H9 (cell line): ENCODE measurements around the gene M6PR. TPM values are rescaled to one million over a fixed set of nuclear protein-coding genes. Genes with fewer than 3 reads are reported as not detected.

Source experiments
- DNase-seq: peaks from one replicate; pipeline ENCODE4 v3.0.0-alpha.2; 2017
- H2AFZ ChIP-seq: one replicate; pipeline ENCODE4 v1.6.1; 2013; ENCODE audit warnings: mild to moderate bottlenecking, low read length, control low read depth, moderate library complexity
- H2AK5ac ChIP-seq: 2 replicates; pipeline ENCODE4 v1.6.1; 2013; ENCODE audit warnings: low read length, control low read depth, mixed read lengths; ENCODE audit not compliant: insufficient read length
- H2BK120ac ChIP-seq: one replicate; pipeline ENCODE4 v1.6.1; 2013; ENCODE audit warnings: low read depth, mild to moderate bottlenecking, low read length, control low read depth, inconsistent platforms; ENCODE audit not compliant: poor library complexity, severe bottlenecking
- H2BK12ac ChIP-seq: 2 replicates; pipeline ENCODE4 v1.6.1; 2013; ENCODE audit warnings: low read length, control low read depth, mixed read lengths, low read depth; ENCODE audit not compliant: insufficient read length
- H2BK15ac ChIP-seq: 2 replicates; pipeline ENCODE4 v1.6.1; 2013; ENCODE audit warnings: low read depth, low read length, control low read depth
- H2BK20ac ChIP-seq: one replicate; pipeline ENCODE4 v1.6.1; 2013; ENCODE audit warnings: low read depth, mild to moderate bottlenecking, low read length, control low read depth, inconsistent platforms; ENCODE audit not compliant: poor library complexity, severe bottlenecking
- H2BK5ac ChIP-seq: 2 replicates; pipeline ENCODE4 v1.6.1; 2013; ENCODE audit warnings: low read length, control low read depth, mixed read lengths; ENCODE audit not compliant: insufficient read length
- H3K14ac ChIP-seq: 2 replicates; pipeline ENCODE4 v1.6.1; 2013; ENCODE audit warnings: low read length, control low read depth; ENCODE audit not compliant: insufficient read depth
- H3K18ac ChIP-seq: 2 replicates; pipeline ENCODE4 v1.6.1; 2013; ENCODE audit warnings: low read depth, mild to moderate bottlenecking, mixed read lengths, low read length, control low read depth; ENCODE audit not compliant: insufficient read length
- H3K23ac ChIP-seq: 2 replicates; pipeline ENCODE4 v1.6.1; 2013; ENCODE audit warnings: low read length, control low read depth, mixed read lengths, low read depth; ENCODE audit not compliant: insufficient read length
- H3K23me2 ChIP-seq: 2 replicates; pipeline ENCODE4 v1.6.1; 2013; ENCODE audit warnings: low read depth, mild to moderate bottlenecking, mixed read lengths, low read length, control low read depth; ENCODE audit not compliant: insufficient read length, poor library complexity, severe bottlenecking
- H3K27ac ChIP-seq: 2 replicates; pipeline ENCODE4 v1.5.1; 2013; ENCODE audit warnings: low read length, control low read depth, mixed read lengths, low read depth; ENCODE audit not compliant: insufficient read length
- H3K27me3 ChIP-seq: 2 replicates; pipeline ENCODE4 v1.6.1; 2013; ENCODE audit warnings: low read length, control low read depth, inconsistent platforms; ENCODE audit not compliant: insufficient read depth
- H3K4ac ChIP-seq: 2 replicates; pipeline ENCODE4 v1.6.1; 2013; ENCODE audit warnings: low read depth, mild to moderate bottlenecking, control low read depth, inconsistent platforms, low read length, moderate library complexity
- H3K4me1 ChIP-seq: 2 replicates; pipeline ENCODE4 v1.6.1; 2013; ENCODE audit warnings: low read length, control low read depth, inconsistent platforms; ENCODE audit not compliant: insufficient read depth
- H3K4me2 ChIP-seq: 2 replicates; pipeline ENCODE4 v1.6.1; 2013; ENCODE audit warnings: low read length, control low read depth, mixed read lengths; ENCODE audit not compliant: insufficient read length, insufficient read depth
- H3K56ac ChIP-seq: 2 replicates; pipeline ENCODE4 v1.6.1; 2013; ENCODE audit warnings: low read depth, mild to moderate bottlenecking, mixed read lengths, low read length, control low read depth; ENCODE audit not compliant: insufficient read length
- H3K79me1 ChIP-seq: 2 replicates; pipeline ENCODE4 v1.6.1; 2013; ENCODE audit warnings: low read depth, mild to moderate bottlenecking, moderate library complexity, low read length, control low read depth, inconsistent platforms; ENCODE audit not compliant: insufficient read depth, poor library complexity, severe bottlenecking
- H3K79me2 ChIP-seq: 2 replicates; pipeline ENCODE4 v1.6.1; 2013; ENCODE audit warnings: low read length, control low read depth, inconsistent platforms; ENCODE audit not compliant: insufficient read depth
- H3K9ac ChIP-seq: 2 replicates; pipeline ENCODE4 v1.6.1; 2013; ENCODE audit warnings: low read length, control low read depth, mixed read lengths; ENCODE audit not compliant: insufficient read length; ENCODE audit errors: extremely low read depth
- H3K9me3 ChIP-seq: one replicate; pipeline ENCODE4 v1.6.1; 2013; ENCODE audit warnings: low read depth, low read length, inconsistent platforms; ENCODE audit not compliant: control insufficient read depth
- H3T11ph ChIP-seq: one replicate; pipeline ENCODE4 v1.6.1; 2013; ENCODE audit warnings: mild to moderate bottlenecking, low read length, control low read depth, inconsistent platforms
- H4K20me1 ChIP-seq: one replicate; pipeline ENCODE4 v1.6.1; 2013; ENCODE audit not compliant: control insufficient read depth, insufficient read length, insufficient read depth
- H4K5ac ChIP-seq: 2 replicates; pipeline ENCODE4 v1.6.1; 2013; ENCODE audit warnings: low read depth, mild to moderate bottlenecking, mixed read lengths, low read length, control low read depth; ENCODE audit not compliant: insufficient read length
- H4K8ac ChIP-seq: replicated peaks from 2 replicates; pipeline ENCODE4 v1.6.1; 2013; ENCODE audit warnings: low read length, control low read depth, mixed read lengths, low read depth; ENCODE audit not compliant: insufficient read length
- H4K91ac ChIP-seq: 2 replicates; pipeline ENCODE4 v1.6.1; 2013; ENCODE audit warnings: low read depth, mild to moderate bottlenecking, moderate library complexity, mixed read lengths, low read length, control low read depth; ENCODE audit not compliant: insufficient read length
- H3K27ac Mint-ChIP-seq, 3 experiments: 2 replicates in 2 of 3; 3 replicates in 1 of 3; pipeline ENCODE4 v1.8.0; 2020 to 2021; ENCODE audit warnings: mixed read lengths in 3 of 3, mild to moderate bottlenecking in 1 of 3, moderate library complexity in 1 of 3
- H3K27me3 Mint-ChIP-seq: 2 replicates; pipeline ENCODE4 v1.8.0; 2021; ENCODE audit warnings: low read depth, mild to moderate bottlenecking, moderate library complexity, mixed read lengths
- H3K36me3 Mint-ChIP-seq, 3 experiments: 2 replicates in 2 of 3; 3 replicates in 1 of 3; pipeline ENCODE4 v1.8.0; 2020 to 2021; ENCODE audit warnings: low read depth in 3 of 3, mixed read lengths in 3 of 3; ENCODE audit not compliant: insufficient read depth in 1 of 3
- H3K4me1 Mint-ChIP-seq, 2 experiments: 2 replicates each; pipeline ENCODE4 v1.8.0; 2020; ENCODE audit warnings: mixed read lengths in 2 of 2
- H3K4me3 Mint-ChIP-seq, 2 experiments: 2 replicates in 1 of 2; 3 replicates in 1 of 2; pipeline ENCODE4 v1.8.0; 2020 to 2021; ENCODE audit warnings: mild to moderate bottlenecking in 2 of 2, mixed read lengths in 2 of 2, moderate library complexity in 1 of 2
- H3K9me3 Mint-ChIP-seq, 2 experiments: 2 replicates in 1 of 2; 3 replicates in 1 of 2; pipeline ENCODE4 v1.8.0; 2020; ENCODE audit warnings: mild to moderate bottlenecking in 2 of 2, mixed read lengths in 2 of 2, moderate library complexity in 1 of 2
- WGBS: extraction: QIAGEN DNeasy Blood & Tissue Kit; methylation state at CpG from one replicate; pipeline ENCODE4 v1.1.7; 2013; ENCODE audit warnings: missing lambda C conversion rate, low lambda C conversion rate, mixed read lengths; ENCODE audit not compliant: insufficient read length; ENCODE audit errors: extremely low coverage; 5-methylcytosine and 5-hydroxymethylcytosine counted together
- total RNA-seq: library from RNA; stranded (reverse); gene quantifications from 2 replicates; pipeline ENCODE4 v1.2.1, GENCODE V29; 2021
- TF ChIP-seq, protein P1 (sequence below): fragments of 200-600 bp; sonication (generic); conservative IDR thresholded peaks from 3 replicates; pipeline ENCODE4 v1.8.0; 2021; ENCODE audit warnings: antibody characterized with exemption, mild to moderate bottlenecking

M6PR gene
- total RNA-seq, 1 experiment from 2014 or later, result 163 TPM

DNA sequence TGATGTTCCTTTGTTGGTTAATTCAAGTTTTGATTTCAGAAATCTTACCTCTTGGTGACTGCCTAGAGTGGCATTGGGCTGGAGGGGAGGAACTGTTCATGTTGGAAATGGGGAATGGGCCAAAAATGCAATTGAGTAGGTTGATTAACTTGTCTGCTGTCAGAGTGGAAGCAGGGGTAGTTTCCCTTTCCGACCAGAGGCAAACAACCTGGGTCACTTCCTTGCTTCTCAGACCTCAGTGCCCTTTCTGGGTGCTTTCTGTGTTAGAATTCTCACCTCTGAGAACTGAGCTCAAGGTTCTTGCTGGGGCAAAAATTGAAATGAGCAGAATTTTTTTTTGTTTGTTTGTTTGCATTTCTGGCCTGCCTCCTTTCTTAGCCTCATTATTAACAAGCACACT, 2.3 kb upstream of the M6PR start:
- no peak overlapping the region for H2BK5ac ChIP-seq
- H3K79me2 ChIP-seq, result peaks cover 14% of the 10 kb centered on the region; the same call in 1 of the 2 replicates
- no peak overlapping the region for H4K5ac ChIP-seq
- H3K27me3 ChIP-seq, result no peaks in the 10 kb centered on the region
- TF ChIP-seq, protein P1, sequence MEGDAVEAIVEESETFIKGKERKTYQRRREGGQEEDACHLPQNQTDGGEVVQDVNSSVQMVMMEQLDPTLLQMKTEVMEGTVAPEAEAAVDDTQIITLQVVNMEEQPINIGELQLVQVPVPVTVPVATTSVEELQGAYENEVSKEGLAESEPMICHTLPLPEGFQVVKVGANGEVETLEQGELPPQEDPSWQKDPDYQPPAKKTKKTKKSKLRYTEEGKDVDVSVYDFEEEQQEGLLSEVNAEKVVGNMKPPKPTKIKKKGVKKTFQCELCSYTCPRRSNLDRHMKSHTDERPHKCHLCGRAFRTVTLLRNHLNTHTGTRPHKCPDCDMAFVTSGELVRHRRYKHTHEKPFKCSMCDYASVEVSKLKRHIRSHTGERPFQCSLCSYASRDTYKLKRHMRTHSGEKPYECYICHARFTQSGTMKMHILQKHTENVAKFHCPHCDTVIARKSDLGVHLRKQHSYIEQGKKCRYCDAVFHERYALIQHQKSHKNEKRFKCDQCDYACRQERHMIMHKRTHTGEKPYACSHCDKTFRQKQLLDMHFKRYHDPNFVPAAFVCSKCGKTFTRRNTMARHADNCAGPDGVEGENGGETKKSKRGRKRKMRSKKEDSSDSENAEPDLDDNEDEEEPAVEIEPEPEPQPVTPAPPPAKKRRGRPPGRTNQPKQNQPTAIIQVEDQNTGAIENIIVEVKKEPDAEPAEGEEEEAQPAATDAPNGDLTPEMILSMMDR, result no peak
- Mint-ChIP-seq H3K36me3 (peaks cover 20 to 44% (median 41%) of the 10 kb centered on the region in 3 experiments), H3K4me1 (peaks cover 11 to 15% of the 10 kb centered on the region in 2 experiments), H3K27me3 (no peaks in the 10 kb centered on the region; the same call in 1 of the 2 replicates), H3K9me3 (peaks cover 14 to 16% of the 10 kb centered on the region in 2 experiments), H3K27ac (no peak overlapping the region), H3K4me3 (peak overlapping the region in 1 of 2 experiments; percentile 50; a peak in 1 of 5 replicates)
- no peak overlapping the region for H3K18ac ChIP-seq
- no peak overlapping the region for H3K23ac ChIP-seq
- H3K9me3 ChIP-seq, result peaks cover 25% of the 10 kb centered on the region
- WGBS, result no CpG with 5 or more reads among the region's 1 CpG
- no peak for DNase-seq
- H3T11ph ChIP-seq, result no peak overlapping the region
- H2AK5ac ChIP-seq, result no peak overlapping the region
- H3K79me1 ChIP-seq, result peaks cover 5% of the 10 kb centered on the region
- H2AFZ ChIP-seq, result no peak overlapping the region
- no peak overlapping the region for H3K27ac ChIP-seq
- no peak overlapping the region for H3K9ac ChIP-seq
- H3K23me2 ChIP-seq, result peaks cover 14% of the 10 kb centered on the region
- no peak overlapping the region for H2BK15ac ChIP-seq
- no peak overlapping the region for H3K14ac ChIP-seq
- no peak overlapping the region for H3K4ac ChIP-seq
- no peak overlapping the region for H4K8ac ChIP-seq
- H4K20me1 ChIP-seq, result no peaks in the 10 kb centered on the region
- H3K56ac ChIP-seq, result no peak overlapping the region
- H3K4me1 ChIP-seq, result no peaks in the 10 kb centered on the region
- no peak overlapping the region for H3K4me2 ChIP-seq
- H2BK20ac ChIP-seq, result no peak overlapping the region
- H4K91ac ChIP-seq, result no peak overlapping the region
- H2BK12ac ChIP-seq, result no peak overlapping the region
- no peak overlapping the region for H2BK120ac ChIP-seq
